ENCODE results near the gene THEMIS.

GRCh38 chr6:127859956-127860355, 40.9 kb downstream of the THEMIS start:
- no peak for TF ChIP-seq CTCF (IDR thresholded peaks at IDR 0.05)
- no peak for TF ChIP-seq POLR2AphosphoS5 (IDR thresholded peaks at IDR 0.05; ENCODE audit: insufficient read depth in 1 of 2, low read depth in 1 of 2)
- TF ChIP-seq POLR2A (IDR thresholded peaks at IDR 0.05) = no peak
